ENCODE measurements around the gene SSR4. TPM values are rescaled to one million over a fixed set of nuclear protein-coding genes. Genes with fewer than 3 reads are reported as not detected.

The SSR4 gene
- total RNA-seq, 1 donor from 2014 or later, result 285 TPM

GRCh38 chrX:153772316-153773217, 21.9 kb upstream of the SSR4 start:
- H3K9me3 Mint-ChIP-seq, result no peaks in the 10 kb centered on the region
- no peak for DNase-seq (ENCODE audit: low spot score)
- no peaks in the 10 kb centered on the region for H3K4me1 Mint-ChIP-seq (ENCODE audit: low read depth)
- H3K27me3 Mint-ChIP-seq (ENCODE audit: insufficient read depth), result no peaks in the 10 kb centered on the region
- H3K36me3 Mint-ChIP-seq (ENCODE audit: low read depth), result no peaks in the 10 kb centered on the region
- H3K4me3 Mint-ChIP-seq, result no peak overlapping the region
- H3K27ac Mint-ChIP-seq, result no peak overlapping the region
- intact Hi-C loops (cut with micrococcal nuclease), result no loop called here

GRCh38 chrX:153773218-153773611, 21.3 kb upstream of the SSR4 start:
- intact Hi-C loops (cut with micrococcal nuclease), result no loop called here
- DNase-seq (ENCODE audit: low spot score), result no peak
- H3K27me3 Mint-ChIP-seq (ENCODE audit: insufficient read depth), result no peaks in the 10 kb centered on the region
- no peaks in the 10 kb centered on the region for H3K4me1 Mint-ChIP-seq (ENCODE audit: low read depth)
- H3K27ac Mint-ChIP-seq, result no peak overlapping the region
- H3K9me3 Mint-ChIP-seq, result no peaks in the 10 kb centered on the region
- no peaks in the 10 kb centered on the region for H3K36me3 Mint-ChIP-seq (ENCODE audit: low read depth)
- H3K4me3 Mint-ChIP-seq, result no peak overlapping the region

GRCh38 chrX:153773741-153774575, 20.5 kb upstream of the SSR4 start:
- DNase-seq (ENCODE audit: low spot score), result no peak
- Mint-ChIP-seq H3K4me1 (ENCODE audit: low read depth) (no peaks in the 10 kb centered on the region), H3K27me3 (ENCODE audit: insufficient read depth) (no peaks in the 10 kb centered on the region), H3K36me3 (ENCODE audit: low read depth) (no peaks in the 10 kb centered on the region), H3K4me3 (no peak overlapping the region), H3K9me3 (no peaks in the 10 kb centered on the region), H3K27ac (no peak overlapping the region)
- intact Hi-C loops (cut with micrococcal nuclease), result no loop called here

GRCh38 chrX:153774576-153775292, 19.7 kb upstream of the SSR4 start:
- intact Hi-C loops (cut with micrococcal nuclease), result no loop called here
- H3K27me3 Mint-ChIP-seq (ENCODE audit: insufficient read depth), result no peaks in the 10 kb centered on the region
- H3K4me3 Mint-ChIP-seq, result no peak overlapping the region
- no peaks in the 10 kb centered on the region for H3K36me3 Mint-ChIP-seq (ENCODE audit: low read depth)
- no peak for DNase-seq (ENCODE audit: low spot score)
- no peaks in the 10 kb centered on the region for H3K4me1 Mint-ChIP-seq (ENCODE audit: low read depth)
- H3K9me3 Mint-ChIP-seq, result no peaks in the 10 kb centered on the region
- no peak overlapping the region for H3K27ac Mint-ChIP-seq

GRCh38 chrX:153775293-153776119, 19.0 kb upstream of the SSR4 start:
- H3K4me1 Mint-ChIP-seq (ENCODE audit: low read depth), result no peaks in the 10 kb centered on the region
- intact Hi-C loops (cut with micrococcal nuclease), result no loop called here
- DNase-seq (ENCODE audit: low spot score), result no peak

GRCh38 chrX:153776120-153776599, 18.3 kb upstream of the SSR4 start:
- intact Hi-C loops (cut with micrococcal nuclease), result no loop called here
- peaks cover 2% of the 10 kb centered on the region for H3K36me3 Mint-ChIP-seq (ENCODE audit: low read depth)
- DNase-seq (ENCODE audit: low spot score), result no peak
- no peaks in the 10 kb centered on the region for H3K4me1 Mint-ChIP-seq (ENCODE audit: low read depth)
- peaks cover 2% of the 10 kb centered on the region for H3K27me3 Mint-ChIP-seq (ENCODE audit: insufficient read depth)
- H3K27ac Mint-ChIP-seq, result no peak overlapping the region
- no peaks in the 10 kb centered on the region for H3K9me3 Mint-ChIP-seq
- H3K4me3 Mint-ChIP-seq, result no peak overlapping the region

More at GRCh38 chrX:153775293-153776119, 19.0 kb upstream of the SSR4 start:
- H3K4me3 Mint-ChIP-seq, result no peak overlapping the region
- H3K9me3 Mint-ChIP-seq, result no peaks in the 10 kb centered on the region
- no peak overlapping the region for H3K27ac Mint-ChIP-seq
- H3K27me3 Mint-ChIP-seq (ENCODE audit: insufficient read depth), result peaks cover 2% of the 10 kb centered on the region
- H3K36me3 Mint-ChIP-seq (ENCODE audit: low read depth), result peaks cover 2% of the 10 kb centered on the region

- Mint-ChIP-seq H3K27ac (no peak overlapping the region), H3K9me3 (no peaks in the 10 kb centered on the region), H3K4me1 (ENCODE audit: low read depth) (no peaks in the 10 kb centered on the region), H3K36me3 (ENCODE audit: low read depth) (peaks cover 2% of the 10 kb centered on the region), H3K4me3 (no peak overlapping the region), H3K27me3 (ENCODE audit: insufficient read depth) (peaks cover 2% of the 10 kb centered on the region)
- no peak for DNase-seq (ENCODE audit: low spot score)
- intact Hi-C loops (cut with micrococcal nuclease), result no loop called here
These were observed 17.8 kb upstream of the SSR4 start for GRCh38 chrX:153776611-153777045.

- Mint-ChIP-seq H3K9me3 (no peaks in the 10 kb centered on the region), H3K4me1 (ENCODE audit: low read depth) (no peaks in the 10 kb centered on the region), H3K27me3 (ENCODE audit: insufficient read depth) (peaks cover 2% of the 10 kb centered on the region), H3K27ac (no peak overlapping the region), H3K4me3 (no peak overlapping the region), H3K36me3 (ENCODE audit: low read depth) (peaks cover 2% of the 10 kb centered on the region)
- no peak for DNase-seq (ENCODE audit: low spot score)
- intact Hi-C loops (cut with micrococcal nuclease), result no loop called here
These were observed 17.0 kb upstream of the SSR4 start for GRCh38 chrX:153777261-153778090.

- no peaks in the 10 kb centered on the region for H3K4me1 Mint-ChIP-seq (ENCODE audit: low read depth)
- H3K36me3 Mint-ChIP-seq (ENCODE audit: low read depth), result peaks cover 2% of the 10 kb centered on the region
- H3K4me3 Mint-ChIP-seq, result no peak overlapping the region
- no peaks in the 10 kb centered on the region for H3K9me3 Mint-ChIP-seq
- H3K27me3 Mint-ChIP-seq (ENCODE audit: insufficient read depth), result peaks cover 2% of the 10 kb centered on the region
- no peak overlapping the region for H3K27ac Mint-ChIP-seq
- intact Hi-C loops (cut with micrococcal nuclease), result no loop called here
- no peak for DNase-seq (ENCODE audit: low spot score)
These were observed 16.3 kb upstream of the SSR4 start for GRCh38 chrX:153778181-153778580.

- Mint-ChIP-seq H3K4me3 (no peak overlapping the region), H3K36me3 (ENCODE audit: low read depth) (peaks cover 2% of the 10 kb centered on the region), H3K27ac (no peak overlapping the region), H3K4me1 (ENCODE audit: low read depth) (no peaks in the 10 kb centered on the region), H3K27me3 (ENCODE audit: insufficient read depth) (peaks cover 2% of the 10 kb centered on the region), H3K9me3 (no peaks in the 10 kb centered on the region)
- no peak for DNase-seq (ENCODE audit: low spot score)
- intact Hi-C loops (cut with micrococcal nuclease), result no loop called here
These were observed 15.8 kb upstream of the SSR4 start for GRCh38 chrX:153778684-153779101.

GRCh38 chrX:153779891-153780677, 14.4 kb upstream of the SSR4 start:
- Mint-ChIP-seq H3K36me3 (ENCODE audit: low read depth) (peaks cover 2% of the 10 kb centered on the region), H3K9me3 (no peaks in the 10 kb centered on the region), H3K27ac (peak overlapping the region; percentile 61), H3K27me3 (ENCODE audit: insufficient read depth) (peaks cover 2% of the 10 kb centered on the region), H3K4me1 (ENCODE audit: low read depth) (no peaks in the 10 kb centered on the region), H3K4me3 (no peak overlapping the region)
- DNase-seq (ENCODE audit: low spot score), result no peak
- intact Hi-C loops (cut with micrococcal nuclease), result no loop called here
